ENCODE results near the gene ERC2. TPM values are rescaled to one million over a fixed set of nuclear protein-coding genes. Genes with fewer than 3 reads are reported as not detected.

The ERC2 gene
- total RNA-seq, 1 experiment from 2014 or later, result 0.90 TPM

- no peaks in the 10 kb centered on the region for H3K36me3 ChIP-seq (ENCODE audit: insufficient read depth, low read length, poor library complexity, severe bottlenecking)
- BruUV-seq (replicated peaks), result no TSS peak
Observed at GRCh38 chr3:56365905-56366640, 102.2 kb downstream of the ERC2 start.

GRCh38 chr3:56364665-56365064, 103.6 kb downstream of the ERC2 start:
- Histone ChIP-seq H3K4me3 (ENCODE audit: low read depth, low read length, poor library complexity, severe bottlenecking) (no peak overlapping the region), H3K27ac (ENCODE audit: low read depth, low read length, poor library complexity, severe bottlenecking) (no peak overlapping the region), H3K27me3 (replicated peaks; ENCODE audit: insufficient read depth, low read depth, low read length, poor library complexity) (no peaks in the 10 kb centered on the region), H3K9me3 (ENCODE audit: low read depth, low read length, poor library complexity, severe bottlenecking) (no peaks in the 10 kb centered on the region), H3K4me1 (ENCODE audit: insufficient read depth, low read length, poor library complexity, severe bottlenecking) (no peaks in the 10 kb centered on the region), H3K36me3 (ENCODE audit: insufficient read depth, low read length, poor library complexity, severe bottlenecking) (no peaks in the 10 kb centered on the region)
- no peak for TF ChIP-seq CTCF (conservative IDR thresholded peaks at IDR 0.05; ENCODE audit: low read depth, low read length)
- no peak for TF ChIP-seq EZH2 (IDR thresholded peaks at IDR 0.05; ENCODE audit: borderline replicate concordance, low read depth, low read length, poor library complexity, severe bottlenecking)
- CTCF ChIA-PET, result no interaction called here
- POLR2A ChIA-PET (ENCODE audit: low non-redundant PET), result no interaction called here
- no TSS peak for BruUV-seq (replicated peaks)
- DNase-seq (ENCODE audit: low spot score), result no peak
- intact Hi-C loops (cut with micrococcal nuclease; ENCODE audit: unreplicated experiment), result no loop called here

More at GRCh38 chr3:56365905-56366640, 102.2 kb downstream of the ERC2 start:
- Histone ChIP-seq H3K9me3 (ENCODE audit: low read depth, low read length, poor library complexity, severe bottlenecking) (no peaks in the 10 kb centered on the region), H3K4me1 (ENCODE audit: insufficient read depth, low read length, poor library complexity, severe bottlenecking) (no peaks in the 10 kb centered on the region), H3K4me3 (ENCODE audit: low read depth, low read length, poor library complexity, severe bottlenecking) (no peak overlapping the region), H3K27ac (ENCODE audit: low read depth, low read length, poor library complexity, severe bottlenecking) (no peak overlapping the region), H3K27me3 (replicated peaks; ENCODE audit: insufficient read depth, low read depth, low read length, poor library complexity) (no peaks in the 10 kb centered on the region)
- CTCF ChIA-PET, result no interaction called here
- no peak for TF ChIP-seq CTCF (conservative IDR thresholded peaks at IDR 0.05; ENCODE audit: low read depth, low read length)
- no peak for TF ChIP-seq EZH2 (IDR thresholded peaks at IDR 0.05; ENCODE audit: borderline replicate concordance, low read depth, low read length, poor library complexity, severe bottlenecking)
- POLR2A ChIA-PET (ENCODE audit: low non-redundant PET), result no interaction called here
- intact Hi-C loops (cut with micrococcal nuclease; ENCODE audit: unreplicated experiment), result no loop called here
- no peak for DNase-seq (ENCODE audit: low spot score)

GRCh38 chr3:56363720-56364119, 104.5 kb downstream of the ERC2 start:
- Histone ChIP-seq H3K9me3 (ENCODE audit: low read depth, low read length, poor library complexity, severe bottlenecking) (no peaks in the 10 kb centered on the region), H3K27ac (ENCODE audit: low read depth, low read length, poor library complexity, severe bottlenecking) (no peak overlapping the region), H3K4me3 (ENCODE audit: low read depth, low read length, poor library complexity, severe bottlenecking) (no peak overlapping the region), H3K27me3 (replicated peaks; ENCODE audit: insufficient read depth, low read depth, low read length, poor library complexity) (no peaks in the 10 kb centered on the region), H3K4me1 (ENCODE audit: insufficient read depth, low read length, poor library complexity, severe bottlenecking) (no peaks in the 10 kb centered on the region), H3K36me3 (ENCODE audit: insufficient read depth, low read length, poor library complexity, severe bottlenecking) (no peaks in the 10 kb centered on the region)
- ChIA-PET POLR2A (ENCODE audit: low non-redundant PET) (no interaction called here), CTCF (no interaction called here)
- no TSS peak for BruUV-seq (replicated peaks)
- TF ChIP-seq EZH2 (IDR thresholded peaks at IDR 0.05; ENCODE audit: borderline replicate concordance, low read depth, low read length, poor library complexity, severe bottlenecking) (no peak), CTCF (conservative IDR thresholded peaks at IDR 0.05; ENCODE audit: low read depth, low read length) (no peak)
- DNase-seq (ENCODE audit: low spot score), result no peak
- intact Hi-C loops (cut with micrococcal nuclease; ENCODE audit: unreplicated experiment), result loop anchor here (1.0 kb wide), 1 partner anchor 23 kb away; no protein-coding TSS in a partner anchor

Data from A673 (cell line).